HepG2 (cell line): Measurements from ENCODE around the gene CDC42BPG. TPM values are rescaled to one million over a fixed set of nuclear protein-coding genes. Genes with fewer than 3 reads are reported as not detected.

ENCODE experiments used
- ATAC-seq: fragments of 200-7000 bp; cut with Tn5 transposase; 3 replicates; pipeline ENCODE4 v1.9.1; 2020; ENCODE audit warnings: mild to moderate bottlenecking, moderate library complexity
- BruUV-seq: library from RNA; stranded (reverse); fragments of 400-500 nt; replicated peaks from 2 replicates; lab custom pipeline; 2021; lab: Mats Ljungman, UMichigan
- CTCF ChIA-PET: fragments of 300-600 bp; formaldehyde crosslinking; extraction: SDS; loops from one replicate; lab custom pipeline; 2021; ENCODE audit warnings: low total read pairs, inconsistent platforms, low intra/inter-chr PET ratio; lab: Yijun Ruan, JAX
- POLR2A ChIA-PET: fragments of 350-600 bp; sonication (Branson Sonifier 250); formaldehyde crosslinking; loops from one replicate; lab custom pipeline; 2020; ENCODE audit warnings: antibody characterized with exemption, inconsistent platforms; lab: Yijun Ruan, JAX
- DNase-seq: peaks from one replicate; pipeline ENCODE4 v3.0.0-alpha.2; 2015; ENCODE audit warnings: low spot score
- FAIRE-seq: peaks from 3 replicates; lab custom pipeline; 2011; peaks lifted over from hg19 to GRCh38; lab: Jason Lieb, UNC
- H2AFZ ChIP-seq: one replicate; pipeline ENCODE4 v1.6.1; 2011; ENCODE audit warnings: low read length, inconsistent platforms
- H3K27ac ChIP-seq: fragments of 300-600 bp; 3 replicates; pipeline ENCODE4 v1.8.0; 2011; ENCODE audit warnings: mixed run types, mild to moderate bottlenecking, mixed read lengths, low read length, inconsistent platforms; ENCODE audit not compliant: insufficient read depth; ENCODE audit errors: extremely low read length
- H3K27me3 ChIP-seq, 2 experiments: fragments of 200-600 bp in 1 of 2; 2 replicates in 1 of 2; 3 replicates in 1 of 2; pipeline versions ENCODE4 v1.6.0 to v1.8.0; 2011; ENCODE audit warnings: low read length in 2 of 2, mild to moderate bottlenecking in 2 of 2, moderate library complexity in 2 of 2, inconsistent platforms in 1 of 2; ENCODE audit not compliant: insufficient read depth in 2 of 2, control insufficient read depth in 1 of 2
- H3K36me3 ChIP-seq, 2 experiments: fragments of 200-600 bp in 1 of 2; replicated peaks in 1 of 2; 2 replicates in 1 of 2; 3 replicates in 1 of 2; pipeline versions ENCODE4 v1.5.1 to v1.8.0; 2011; ENCODE audit warnings: low read length in 2 of 2, inconsistent platforms in 1 of 2; ENCODE audit not compliant: insufficient read depth in 2 of 2, control insufficient read depth in 1 of 2
- H3K4me1 ChIP-seq: 2 replicates; pipeline ENCODE4 v1.5.1; 2012; ENCODE audit warnings: low read length, inconsistent platforms; ENCODE audit not compliant: insufficient read depth
- H3K4me2 ChIP-seq: 2 replicates; pipeline ENCODE4 v1.6.0; 2011; ENCODE audit warnings: low read depth, low read length, inconsistent platforms
- H3K4me3 ChIP-seq, 3 experiments: fragments of 200-600 bp in 1 of 3; sonication (generic), shearing (Covaris generic) in 1 of 3; replicated peaks in 1 of 3; 2 replicates each; pipeline ENCODE4 v1.5.1; 2011 to 2016; ENCODE audit warnings: low read length in 3 of 3, inconsistent platforms in 2 of 3, low read depth in 2 of 3, mild to moderate bottlenecking in 2 of 3, control low read depth in 1 of 3, mixed read lengths in 1 of 3; ENCODE audit not compliant: insufficient read depth in 1 of 3
- H3K79me2 ChIP-seq: one replicate; pipeline ENCODE4 v1.6.1; 2011; ENCODE audit warnings: low read length, inconsistent platforms; ENCODE audit not compliant: insufficient read depth
- H3K9ac ChIP-seq: 2 replicates; pipeline ENCODE4 v1.6.0; 2011; ENCODE audit warnings: mild to moderate bottlenecking, low read depth, low read length, inconsistent platforms; ENCODE audit not compliant: insufficient read depth
- H3K9me3 ChIP-seq: 2 replicates; pipeline ENCODE4 v1.5.1; 2012; ENCODE audit warnings: mild to moderate bottlenecking, low read length
- H4K20me1 ChIP-seq: 2 replicates; pipeline ENCODE4 v1.6.0; 2011; ENCODE audit warnings: inconsistent platforms, mild to moderate bottlenecking, low read length, moderate library complexity; ENCODE audit not compliant: insufficient read depth
- GABPA ChIP-seq, 2 experiments: IDR thresholded peaks; 2 replicates each; pipeline ENCODE4 v1.6.1; 2011 to 2016; ENCODE audit warnings: low read depth in 2 of 2, low read length in 1 of 2, missing biosample characterization in 1 of 2, missing genetic modification characterization in 1 of 2
- SMARCE1 ChIP-seq: fragments of 450-650 bp; IDR thresholded peaks from 2 replicates; pipeline ENCODE4 v1.6.1; 2017; ENCODE audit warnings: borderline replicate concordance
- WGBS: methylation state at CpG from one replicate; pipeline ENCODE4 v1.1.6; 2017; ENCODE audit warnings: low lambda C conversion rate; 5-methylcytosine and 5-hydroxymethylcytosine counted together
- in situ Hi-C: cut with HindIII; loops from 2 replicates; pipeline ENCODE4 v1.10.0; 2017; ENCODE audit warnings: low pct_unique_long_range_greater_than_20kb; ENCODE audit not compliant: extremely low pct_ligation_motif_present
- intact Hi-C: fragments of 100-400 bp; cut with micrococcal nuclease; formaldehyde crosslinking; loops from one replicate; pipeline ENCODE4 v1.10.0; 2022; ENCODE audit not compliant: unreplicated experiment
- polyA plus RNA-seq, 8 experiments: library from polyadenylated mRNA; depleted of rRNA in 3 of 8; stranded (reverse) in 7 of 8; unstranded in 1 of 8; fragments of >200 nt; fragmentation: Illumina TruSeq in 4 of 8; extraction: Trizol in 4 of 8; gene quantifications; 2 replicates each; pipeline versions ENCODE4 v1.2.1 to v1.2.3, GENCODE V29; 2011 to 2016; ENCODE audit warnings: low read depth in 4 of 8, missing spikeins in 1 of 8, mixed read lengths in 1 of 8; ENCODE audit not compliant: insufficient read depth in 1 of 8
- total RNA-seq, 5 experiments: library from RNA; depleted of rRNA; stranded (reverse); fragments of >200 nt; fragmentation: Illumina TruSeq; extraction: Trizol; gene quantifications; 2 replicates each; pipeline ENCODE4 v1.2.3, GENCODE V29; 2016; ENCODE audit warnings: low read depth in 1 of 5
- TF ChIP-seq, protein P1 (sequence below): sonication (generic); formaldehyde crosslinking; IDR thresholded peaks from 2 replicates; pipeline ENCODE4 v1.9.0; 2021; ENCODE audit warnings: missing genetic modification reagents, mild to moderate bottlenecking, borderline replicate concordance
- TF ChIP-seq, protein P2 (sequence below): sonication (generic); formaldehyde crosslinking; IDR thresholded peaks from 2 replicates; pipeline ENCODE4 v1.4.0; 2020; ENCODE audit warnings: missing genetic modification reagents, borderline replicate concordance

Gene CDC42BPG
- total and polyA plus RNA-seq, 2 of the 13 experiments (the other 11 are each of a cell fraction or from before 2014, with no cell fraction given), result 0.55 to 1.4 TPM

GRCh38 chr11:64862987-64863390 lies 18.5 kb upstream of the CDC42BPG start (continued):
- TF ChIP-seq, protein P1, sequence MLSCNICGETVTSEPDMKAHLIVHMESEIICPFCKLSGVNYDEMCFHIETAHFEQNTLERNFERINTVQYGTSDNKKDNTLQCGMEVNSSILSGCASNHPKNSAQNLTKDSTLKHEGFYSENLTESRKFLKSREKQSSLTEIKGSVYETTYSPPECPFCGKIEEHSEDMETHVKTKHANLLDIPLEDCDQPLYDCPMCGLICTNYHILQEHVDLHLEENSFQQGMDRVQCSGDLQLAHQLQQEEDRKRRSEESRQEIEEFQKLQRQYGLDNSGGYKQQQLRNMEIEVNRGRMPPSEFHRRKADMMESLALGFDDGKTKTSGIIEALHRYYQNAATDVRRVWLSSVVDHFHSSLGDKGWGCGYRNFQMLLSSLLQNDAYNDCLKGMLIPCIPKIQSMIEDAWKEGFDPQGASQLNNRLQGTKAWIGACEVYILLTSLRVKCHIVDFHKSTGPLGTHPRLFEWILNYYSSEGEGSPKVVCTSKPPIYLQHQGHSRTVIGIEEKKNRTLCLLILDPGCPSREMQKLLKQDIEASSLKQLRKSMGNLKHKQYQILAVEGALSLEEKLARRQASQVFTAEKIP (CRISPR knock-in tag), result no peak

DNA sequence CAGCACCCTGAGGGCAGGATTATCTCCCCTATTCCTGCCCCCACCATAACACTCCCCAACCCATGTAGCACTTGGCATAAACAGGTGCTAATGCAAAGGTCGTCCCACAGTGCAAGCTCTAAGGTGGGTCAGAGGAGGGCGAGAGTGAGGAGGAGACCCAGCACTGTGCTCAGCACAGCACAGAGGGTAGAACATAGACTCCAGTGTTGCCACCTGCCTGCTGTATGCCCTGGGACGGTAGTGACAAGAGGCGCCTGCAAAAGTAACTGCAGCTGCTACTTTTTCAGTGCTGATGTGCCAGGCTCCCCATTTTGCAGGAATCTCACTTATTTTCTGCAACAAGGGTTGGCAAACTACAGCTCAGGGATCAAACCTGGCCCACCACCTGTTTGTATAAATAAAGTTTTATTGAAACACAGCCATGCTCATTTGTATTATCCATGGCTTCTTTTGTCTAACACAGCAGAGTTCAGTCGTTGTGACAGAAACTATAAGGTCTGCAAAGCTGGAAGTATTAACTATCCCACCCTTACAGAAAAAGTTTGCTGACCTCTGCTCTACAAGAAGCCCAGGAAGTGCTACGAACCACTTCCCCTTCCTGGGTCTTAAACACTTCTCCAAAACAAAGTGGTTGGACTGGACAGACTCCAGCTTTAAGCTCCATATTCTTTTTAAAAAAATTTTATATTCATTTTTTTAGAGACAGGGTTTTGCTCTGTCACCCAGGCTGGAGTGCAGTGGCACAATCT lies 16.9 kb upstream of the CDC42BPG start:
- WGBS, result 73% methylated on average over 6 of the region's 6 CpGs
- no peaks in the 10 kb centered on the region for H3K9me3 ChIP-seq
- peaks cover 46% of the 10 kb centered on the region for H3K4me1 ChIP-seq
- H2AFZ ChIP-seq, result no peak overlapping the region
- H3K4me2 ChIP-seq, result no peak overlapping the region
- H3K4me3 ChIP-seq, result no peak overlapping the region
- POLR2A ChIA-PET, result interaction anchor here (1.0 to 2.7 kb wide), 2 partner anchors 9 to 11 kb away, joined by 4 to 10 read pairs; no protein-coding TSS in a partner anchor
- H3K27ac ChIP-seq, result peak overlapping the region; percentile 18
- no TSS peak for BruUV-seq
- H4K20me1 ChIP-seq, result no peaks in the 10 kb centered on the region
- FAIRE-seq (no peak), DNase-seq (no peak), ATAC-seq (peak; percentile 37)
- peaks cover 28% of the 10 kb centered on the region for H3K79me2 ChIP-seq
- peaks cover 7 to 30% of the 10 kb centered on the region in 2 experiments; a peak in 4 of 5 replicates for H3K36me3 ChIP-seq
- in situ Hi-C loops (no loop called here), intact Hi-C loops (no loop called here)
- CTCF ChIA-PET, result no interaction called here
- no peaks in the 10 kb centered on the region for H3K27me3 ChIP-seq
- no peak overlapping the region for H3K9ac ChIP-seq
- TF ChIP-seq GABPA (IDR thresholded peaks at IDR 0.05; ENCODE audit: low read depth, low read length) (no peak), GABPA (CRISPR knock-in tag; IDR thresholded peaks at IDR 0.05; ENCODE audit: low read depth) (peak; percentile 19; the same call in 1 of the 2 replicates), SMARCE1 (no peak)
- TF ChIP-seq, protein P2, sequence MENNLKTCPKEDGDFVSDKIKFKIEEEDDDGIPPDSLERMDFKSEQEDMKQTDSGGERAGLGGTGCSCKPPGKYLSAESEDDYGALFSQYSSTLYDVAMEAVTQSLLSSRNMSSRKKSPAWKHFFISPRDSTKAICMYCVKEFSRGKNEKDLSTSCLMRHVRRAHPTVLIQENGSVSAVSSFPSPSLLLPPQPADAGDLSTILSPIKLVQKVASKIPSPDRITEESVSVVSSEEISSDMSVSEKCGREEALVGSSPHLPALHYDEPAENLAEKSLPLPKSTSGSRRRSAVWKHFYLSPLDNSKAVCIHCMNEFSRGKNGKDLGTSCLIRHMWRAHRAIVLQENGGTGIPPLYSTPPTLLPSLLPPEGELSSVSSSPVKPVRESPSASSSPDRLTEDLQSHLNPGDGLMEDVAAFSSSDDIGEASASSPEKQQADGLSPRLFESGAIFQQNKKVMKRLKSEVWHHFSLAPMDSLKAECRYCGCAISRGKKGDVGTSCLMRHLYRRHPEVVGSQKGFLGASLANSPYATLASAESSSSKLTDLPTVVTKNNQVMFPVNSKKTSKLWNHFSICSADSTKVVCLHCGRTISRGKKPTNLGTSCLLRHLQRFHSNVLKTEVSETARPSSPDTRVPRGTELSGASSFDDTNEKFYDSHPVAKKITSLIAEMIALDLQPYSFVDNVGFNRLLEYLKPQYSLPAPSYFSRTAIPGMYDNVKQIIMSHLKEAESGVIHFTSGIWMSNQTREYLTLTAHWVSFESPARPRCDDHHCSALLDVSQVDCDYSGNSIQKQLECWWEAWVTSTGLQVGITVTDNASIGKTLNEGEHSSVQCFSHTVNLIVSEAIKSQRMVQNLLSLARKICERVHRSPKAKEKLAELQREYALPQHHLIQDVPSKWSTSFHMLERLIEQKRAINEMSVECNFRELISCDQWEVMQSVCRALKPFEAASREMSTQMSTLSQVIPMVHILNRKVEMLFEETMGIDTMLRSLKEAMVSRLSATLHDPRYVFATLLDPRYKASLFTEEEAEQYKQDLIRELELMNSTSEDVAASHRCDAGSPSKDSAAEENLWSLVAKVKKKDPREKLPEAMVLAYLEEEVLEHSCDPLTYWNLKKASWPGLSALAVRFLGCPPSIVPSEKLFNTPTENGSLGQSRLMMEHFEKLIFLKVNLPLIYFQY (CRISPR knock-in tag), result no peak
